Karpas-422 (cell line): ENCODE results near the gene ETNK1. TPM values are rescaled to one million over a fixed set of nuclear protein-coding genes. Genes with fewer than 3 reads are reported as not detected.
"Not testable (repeated sequence)": the region's sequence is repeated elsewhere in the genome, so short reads cannot be mapped to it uniquely, and the experiment has no call there.

Experiments
- DNase-seq: peaks from one replicate; pipeline ENCODE4 v3.0.0-alpha.2; 2015
- H2AFZ ChIP-seq: fragments of 200-600 bp; sonication (generic); 2 replicates; pipeline ENCODE4 v1.6.1; 2014; ENCODE audit warnings: antibody characterized with exemption, low read length, mixed read lengths
- H3K27ac ChIP-seq: fragments of 200-600 bp; sonication (generic); 2 replicates; pipeline ENCODE4 v1.5.1; 2014; ENCODE audit warnings: mild to moderate bottlenecking, low read length, moderate library complexity
- H3K27me3 ChIP-seq: fragments of 200-600 bp; sonication (generic); 2 replicates; pipeline ENCODE4 v1.6.1; 2014; ENCODE audit warnings: low read length, mixed read lengths
- H3K36me3 ChIP-seq: fragments of 200-600 bp; sonication (generic); 2 replicates; pipeline ENCODE4 v1.6.1; 2014; ENCODE audit warnings: low read length, mixed read lengths; ENCODE audit not compliant: insufficient read depth
- H3K4me1 ChIP-seq: fragments of 200-600 bp; sonication (generic); 2 replicates; pipeline ENCODE4 v1.6.1; 2014; ENCODE audit warnings: mild to moderate bottlenecking, low read length, mixed read lengths
- H3K4me2 ChIP-seq: fragments of 200-600 bp; sonication (generic); 2 replicates; pipeline ENCODE4 v1.6.1; 2014; ENCODE audit warnings: low read length, low read depth, mild to moderate bottlenecking; ENCODE audit not compliant: poor library complexity, severe bottlenecking
- H3K4me3 ChIP-seq: fragments of 200-600 bp; sonication (generic); 2 replicates; pipeline ENCODE4 v1.5.1; 2014; ENCODE audit warnings: mild to moderate bottlenecking, antibody characterized with exemption, low read length, mixed read lengths
- H3K79me2 ChIP-seq: fragments of 200-600 bp; sonication (generic); 2 replicates; pipeline ENCODE4 v1.6.1; 2014; ENCODE audit warnings: mild to moderate bottlenecking, low read length, mixed read lengths
- H3K9ac ChIP-seq: fragments of 200-600 bp; sonication (generic); 2 replicates; pipeline ENCODE4 v1.6.0; 2014; ENCODE audit warnings: low read length
- H3K9me2 ChIP-seq: fragments of 200-600 bp; sonication (generic), shearing (Covaris generic); replicated peaks from 2 replicates; pipeline ENCODE4 v1.6.0; 2014; ENCODE audit warnings: mild to moderate bottlenecking, low read length, moderate library complexity; ENCODE audit not compliant: insufficient read depth
- H3K9me3 ChIP-seq: fragments of 300-700, 200-600 bp; sonication (generic); 2 replicates; pipeline ENCODE4 v1.6.1; 2014; ENCODE audit warnings: low read length, mixed read lengths
- H4K20me1 ChIP-seq: fragments of 200-600 bp; sonication (generic); 2 replicates; pipeline ENCODE4 v1.6.1; 2014; ENCODE audit warnings: mild to moderate bottlenecking, antibody characterized with exemption, low read length, low read depth; ENCODE audit not compliant: insufficient read depth
- total RNA-seq: library from RNA; depleted of rRNA; stranded (reverse); fragments of >200 nt; shearing (Covaris generic); gene quantifications from 2 replicates; pipeline ENCODE4 v1.2.3, GENCODE V29; 2014; ENCODE audit warnings: low replicate concordance

ETNK1 gene
- total RNA-seq, 1 experiment from 2014 or later: 93.7 TPM

- DNase-seq: no peak
- no peaks in the 10 kb centered on the region for H3K4me1 ChIP-seq
- no peak overlapping the region for H3K27ac ChIP-seq
- H3K9ac ChIP-seq: no peak overlapping the region
- no peaks in the 10 kb centered on the region for H4K20me1 ChIP-seq
- no peaks in the 10 kb centered on the region for H3K36me3 ChIP-seq
- H3K27me3 ChIP-seq: no peaks in the 10 kb centered on the region
- no peak overlapping the region for H3K4me2 ChIP-seq
- H3K9me3 ChIP-seq: no peaks in the 10 kb centered on the region
- H3K9me2 ChIP-seq: no peaks in the 10 kb centered on the region
- H3K79me2 ChIP-seq: no peaks in the 10 kb centered on the region
- H3K4me3 ChIP-seq: no peak overlapping the region
- H2AFZ ChIP-seq: no peak overlapping the region
These were observed 26.7 kb upstream of the ETNK1 start for GRCh38 chr12:22598141-22598762.

GRCh38 chr12:22598763-22599161 lies 26.2 kb upstream of the ETNK1 start:
- Histone ChIP-seq H3K27me3 (no peaks in the 10 kb centered on the region), H3K4me3 (no peak overlapping the region), H3K79me2 (no peaks in the 10 kb centered on the region), H3K9me2 (no peaks in the 10 kb centered on the region), H3K4me2 (no peak overlapping the region), H4K20me1 (no peaks in the 10 kb centered on the region), H3K36me3 (no peaks in the 10 kb centered on the region), H2AFZ (no peak overlapping the region), H3K9me3 (no peaks in the 10 kb centered on the region), H3K9ac (no peak overlapping the region), H3K27ac (no peak overlapping the region), H3K4me1 (no peaks in the 10 kb centered on the region)
- DNase-seq: no peak

DNA sequence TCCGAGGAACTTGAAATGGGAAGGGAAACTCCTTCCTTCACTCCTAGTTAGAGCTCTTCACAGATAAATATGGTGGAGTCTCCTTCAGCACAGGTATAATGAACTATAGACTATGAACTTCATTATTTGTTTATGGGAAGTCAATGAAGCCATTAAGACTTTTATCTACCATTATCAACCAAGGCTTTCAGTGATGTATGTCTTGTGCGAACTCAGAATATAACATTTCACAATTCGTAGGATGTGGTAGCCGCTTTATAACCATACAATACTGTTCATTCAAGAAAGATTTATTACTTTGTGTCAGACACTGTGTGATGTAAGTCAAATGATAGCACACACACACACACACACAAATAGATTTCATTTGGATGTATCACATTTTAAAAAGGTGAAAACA lies 24.8 kb upstream of the ETNK1 start:
- Histone ChIP-seq H3K4me1 (no peaks in the 10 kb centered on the region), H3K36me3 (no peaks in the 10 kb centered on the region), H3K9me3 (no peaks in the 10 kb centered on the region), H3K4me2 (no peak overlapping the region), H3K27me3 (no peaks in the 10 kb centered on the region), H2AFZ (no peak overlapping the region), H3K79me2 (no peaks in the 10 kb centered on the region), H3K4me3 (no peak overlapping the region), H3K9ac (no peak overlapping the region), H4K20me1 (no peaks in the 10 kb centered on the region), H3K9me2 (no peaks in the 10 kb centered on the region), H3K27ac (no peak overlapping the region)
- no peak for DNase-seq

DNA sequence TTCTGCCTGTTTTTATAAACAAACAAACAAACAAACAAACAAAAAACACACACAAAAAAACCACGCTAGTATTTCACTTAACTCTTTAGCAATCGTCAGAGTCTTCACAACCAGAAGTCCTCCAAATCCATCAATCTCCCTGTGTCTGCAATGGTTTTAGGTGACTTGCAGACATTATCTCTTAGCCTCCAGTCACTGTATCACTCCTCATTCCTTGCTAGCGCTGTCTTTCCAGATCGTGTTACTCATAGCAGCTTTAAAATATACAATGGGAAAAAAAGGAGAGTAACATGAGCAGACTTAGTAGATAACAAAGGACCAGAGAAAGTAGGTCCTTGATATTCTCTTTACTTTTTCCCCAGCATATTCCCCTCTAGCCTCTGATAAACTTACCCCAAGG lies 15.5 kb upstream of the ETNK1 start:
- H3K9ac ChIP-seq: no peak overlapping the region
- H3K4me3 ChIP-seq: no peak overlapping the region
- no peak for DNase-seq
- no peak overlapping the region for H2AFZ ChIP-seq
- H3K36me3 ChIP-seq: no peaks in the 10 kb centered on the region
- no peak overlapping the region for H3K4me2 ChIP-seq
- no peaks in the 10 kb centered on the region for H3K9me2 ChIP-seq
- H4K20me1 ChIP-seq: no peaks in the 10 kb centered on the region
- no peaks in the 10 kb centered on the region for H3K4me1 ChIP-seq
- H3K27me3 ChIP-seq: peaks cover 3% of the 10 kb centered on the region; the same call in 1 of the 2 replicates
- no peak overlapping the region for H3K27ac ChIP-seq
- H3K79me2 ChIP-seq: no peaks in the 10 kb centered on the region
- no peaks in the 10 kb centered on the region for H3K9me3 ChIP-seq

- DNase-seq: no peak
These were observed 14.8 kb upstream of the ETNK1 start for GRCh38 chr12:22610131-22610530.

GRCh38 chr12:22612822-22613221 lies 12.1 kb upstream of the ETNK1 start:
- not testable (repeated sequence) for DNase-seq, H3K27me3 ChIP-seq, H3K79me2 ChIP-seq, H3K9ac ChIP-seq, H3K27ac ChIP-seq, H4K20me1 ChIP-seq, H3K4me2 ChIP-seq, H3K9me3 ChIP-seq, H3K36me3 ChIP-seq, H3K9me2 ChIP-seq, H3K4me1 ChIP-seq, H3K4me3 ChIP-seq, H2AFZ ChIP-seq

More at GRCh38 chr12:22610131-22610530, 14.8 kb upstream of the ETNK1 start:
- Histone ChIP-seq H3K27ac (no peak overlapping the region), H3K79me2 (no peaks in the 10 kb centered on the region), H3K36me3 (no peaks in the 10 kb centered on the region), H3K4me2 (no peak overlapping the region), H3K9me2 (no peaks in the 10 kb centered on the region), H3K27me3 (peaks cover 3% of the 10 kb centered on the region; the same call in 1 of the 2 replicates), H2AFZ (no peak overlapping the region), H4K20me1 (no peaks in the 10 kb centered on the region), H3K4me3 (no peak overlapping the region), H3K4me1 (no peaks in the 10 kb centered on the region), H3K9me3 (no peaks in the 10 kb centered on the region), H3K9ac (no peak overlapping the region)

GRCh38 chr12:22615963-22616501 lies 8.9 kb upstream of the ETNK1 start:
- no peaks in the 10 kb centered on the region for H3K4me1 ChIP-seq
- H3K79me2 ChIP-seq: no peaks in the 10 kb centered on the region
- H3K27me3 ChIP-seq: no peaks in the 10 kb centered on the region
- no peak overlapping the region for H3K4me3 ChIP-seq
- H3K9me3 ChIP-seq: peaks cover 6% of the 10 kb centered on the region; the same call in 1 of the 2 replicates
- no peaks in the 10 kb centered on the region for H4K20me1 ChIP-seq
- H3K36me3 ChIP-seq: no peaks in the 10 kb centered on the region
- no peak overlapping the region for H2AFZ ChIP-seq
- no peaks in the 10 kb centered on the region for H3K9me2 ChIP-seq
- H3K27ac ChIP-seq: no peak overlapping the region
- H3K9ac ChIP-seq: no peak overlapping the region
- no peak overlapping the region for H3K4me2 ChIP-seq
- no peak for DNase-seq

- H2AFZ ChIP-seq: no peak overlapping the region
- no peaks in the 10 kb centered on the region for H4K20me1 ChIP-seq
- no peak overlapping the region for H3K4me2 ChIP-seq
- no peaks in the 10 kb centered on the region for H3K27me3 ChIP-seq
- no peaks in the 10 kb centered on the region for H3K9me2 ChIP-seq
- no peak overlapping the region for H3K9ac ChIP-seq
- H3K9me3 ChIP-seq: peaks cover 6% of the 10 kb centered on the region; the same call in 1 of the 2 replicates
- H3K27ac ChIP-seq: no peak overlapping the region
- H3K36me3 ChIP-seq: no peaks in the 10 kb centered on the region
- DNase-seq: no peak
- H3K4me3 ChIP-seq: no peak overlapping the region
- H3K4me1 ChIP-seq: no peaks in the 10 kb centered on the region
- no peaks in the 10 kb centered on the region for H3K79me2 ChIP-seq
These were observed 7.3 kb upstream of the ETNK1 start for GRCh38 chr12:22617630-22618029.
